MM.1S (cell line): ENCODE measurements around the gene LRRN2.
"Not testable (repeated sequence)": the region's sequence is repeated elsewhere in the genome, so short reads cannot be mapped to it uniquely, and the experiment has no call there.

ENCODE experiments used
- DNase-seq: peaks from one replicate; pipeline ENCODE4 v3.0.0-alpha.2; 2015
- H2AFZ ChIP-seq: fragments of 300-600 bp; sonication (generic); 2 replicates; pipeline ENCODE4 v1.6.0; 2016; ENCODE audit warnings: antibody characterized with exemption, low read length
- H3F3A ChIP-seq: fragments of 300-600 bp; sonication (generic); 2 replicates; pipeline ENCODE4 v1.6.1; 2016; ENCODE audit warnings: mild to moderate bottlenecking, antibody characterized with exemption, low read length, moderate library complexity, mixed read lengths; ENCODE audit not compliant: insufficient read depth
- H3K27ac ChIP-seq: fragments of 300-600 bp; sonication (generic); 2 replicates; pipeline ENCODE4 v1.5.1; 2016; ENCODE audit warnings: mild to moderate bottlenecking, low read length
- H3K27me3 ChIP-seq: fragments of 300-600 bp; sonication (generic); replicated peaks from 2 replicates; pipeline ENCODE4 v1.6.0; 2016; ENCODE audit warnings: low read length; ENCODE audit not compliant: insufficient read depth
- H3K36me3 ChIP-seq: fragments of 300-600 bp; sonication (generic); replicated peaks from 2 replicates; pipeline ENCODE4 v1.6.1; 2016; ENCODE audit warnings: mild to moderate bottlenecking, low read length, mixed read lengths; ENCODE audit not compliant: insufficient read depth
- H3K4me1 ChIP-seq: fragments of 300-600 bp; sonication (generic); 2 replicates; pipeline ENCODE4 v1.6.1; 2016; ENCODE audit warnings: low read length, mixed read lengths
- H3K4me2 ChIP-seq: fragments of 300-600 bp; sonication (generic); 2 replicates; pipeline ENCODE4 v1.6.0; 2016; ENCODE audit warnings: low read depth, low read length
- H3K4me3 ChIP-seq: fragments of 300-600 bp; sonication (generic); 2 replicates; pipeline ENCODE4 v1.5.1; 2016; ENCODE audit warnings: low read length, mixed read lengths
- H3K79me2 ChIP-seq: fragments of 300-600 bp; sonication (generic); 2 replicates; pipeline ENCODE4 v1.6.1; 2016; ENCODE audit warnings: mixed run types, low read length, mixed read lengths
- H3K9ac ChIP-seq: fragments of 300-600 bp; sonication (generic); 2 replicates; pipeline ENCODE4 v1.6.1; 2016; ENCODE audit warnings: low read length, mixed read lengths
- H3K9me2 ChIP-seq: fragments of 300-600 bp; sonication (generic); replicated peaks from 2 replicates; pipeline ENCODE4 v1.6.1; 2016; ENCODE audit warnings: mild to moderate bottlenecking, low read length, mixed read lengths; ENCODE audit not compliant: insufficient read depth
- H3K9me3 ChIP-seq: fragments of 300-600 bp; sonication (generic); replicated peaks from 2 replicates; pipeline ENCODE4 v1.6.1; 2016; ENCODE audit warnings: mild to moderate bottlenecking, low read length, mixed read lengths; ENCODE audit not compliant: insufficient read depth
- H4K20me1 ChIP-seq: fragments of 300-600 bp; sonication (generic); 2 replicates; pipeline ENCODE4 v1.6.1; 2016; ENCODE audit warnings: mild to moderate bottlenecking, low read length, moderate library complexity, mixed read lengths; ENCODE audit not compliant: insufficient read depth
- EZH2 ChIP-seq: fragments of 300-600 bp; sonication (generic); optimal IDR thresholded peaks from 2 replicates; pipeline ENCODE3; 2017; ENCODE audit warnings: low read depth, mild to moderate bottlenecking, antibody characterized with exemption, low read length, mixed read lengths
- EZH2phosphoT487 ChIP-seq: fragments of 300-600 bp; sonication (generic); IDR thresholded peaks from 2 replicates; pipeline ENCODE4 v1.6.1; 2018; ENCODE audit warnings: antibody characterized with exemption, low read length
- TF ChIP-seq, protein P1 (sequence below): fragments of 300-600 bp; sonication (generic); IDR thresholded peaks from 2 replicates; pipeline ENCODE4 v1.5.1; 2016; ENCODE audit warnings: antibody characterized with exemption, low read length, mixed read lengths

Gene LRRN2

DNA sequence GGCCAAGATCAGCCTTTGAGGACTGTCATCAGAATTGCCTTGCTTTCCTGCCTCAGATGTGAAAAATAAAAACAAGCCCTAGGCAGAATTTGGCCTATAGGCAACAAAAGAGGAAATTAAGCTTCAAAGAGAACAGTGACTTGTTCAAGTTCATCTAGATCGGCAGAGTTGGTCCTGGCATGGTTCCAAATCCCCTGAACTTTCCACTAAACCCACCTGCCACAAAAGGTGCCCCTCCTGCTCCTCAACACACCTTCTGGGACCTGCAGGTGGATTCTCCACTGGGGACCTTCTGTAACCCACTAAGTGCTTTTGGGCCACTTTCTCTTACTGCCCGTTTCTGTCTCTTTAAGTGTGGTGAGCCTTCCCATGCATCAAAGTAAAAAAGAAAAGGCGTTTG is 42.5 kb upstream of the LRRN2 start:
- H3K9me2 ChIP-seq = no peaks in the 10 kb centered on the region
- no peaks in the 10 kb centered on the region for H3K27me3 ChIP-seq
- H3K36me3 ChIP-seq = no peaks in the 10 kb centered on the region
- H3K27ac ChIP-seq = no peak overlapping the region
- no peaks in the 10 kb centered on the region for H3K4me1 ChIP-seq
- no peak overlapping the region for H3K4me3 ChIP-seq
- no peaks in the 10 kb centered on the region for H3F3A ChIP-seq
- no peak overlapping the region for H2AFZ ChIP-seq
- TF ChIP-seq EZH2phosphoT487 = no peak
- TF ChIP-seq, protein P1, sequence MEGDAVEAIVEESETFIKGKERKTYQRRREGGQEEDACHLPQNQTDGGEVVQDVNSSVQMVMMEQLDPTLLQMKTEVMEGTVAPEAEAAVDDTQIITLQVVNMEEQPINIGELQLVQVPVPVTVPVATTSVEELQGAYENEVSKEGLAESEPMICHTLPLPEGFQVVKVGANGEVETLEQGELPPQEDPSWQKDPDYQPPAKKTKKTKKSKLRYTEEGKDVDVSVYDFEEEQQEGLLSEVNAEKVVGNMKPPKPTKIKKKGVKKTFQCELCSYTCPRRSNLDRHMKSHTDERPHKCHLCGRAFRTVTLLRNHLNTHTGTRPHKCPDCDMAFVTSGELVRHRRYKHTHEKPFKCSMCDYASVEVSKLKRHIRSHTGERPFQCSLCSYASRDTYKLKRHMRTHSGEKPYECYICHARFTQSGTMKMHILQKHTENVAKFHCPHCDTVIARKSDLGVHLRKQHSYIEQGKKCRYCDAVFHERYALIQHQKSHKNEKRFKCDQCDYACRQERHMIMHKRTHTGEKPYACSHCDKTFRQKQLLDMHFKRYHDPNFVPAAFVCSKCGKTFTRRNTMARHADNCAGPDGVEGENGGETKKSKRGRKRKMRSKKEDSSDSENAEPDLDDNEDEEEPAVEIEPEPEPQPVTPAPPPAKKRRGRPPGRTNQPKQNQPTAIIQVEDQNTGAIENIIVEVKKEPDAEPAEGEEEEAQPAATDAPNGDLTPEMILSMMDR = no peak
- no peak for TF ChIP-seq EZH2
- no peaks in the 10 kb centered on the region for H3K79me2 ChIP-seq
- no peaks in the 10 kb centered on the region for H3K9me3 ChIP-seq
- H4K20me1 ChIP-seq = no peaks in the 10 kb centered on the region
- DNase-seq = no peak
- H3K9ac ChIP-seq = no peak overlapping the region
- H3K4me2 ChIP-seq = no peak overlapping the region

DNA sequence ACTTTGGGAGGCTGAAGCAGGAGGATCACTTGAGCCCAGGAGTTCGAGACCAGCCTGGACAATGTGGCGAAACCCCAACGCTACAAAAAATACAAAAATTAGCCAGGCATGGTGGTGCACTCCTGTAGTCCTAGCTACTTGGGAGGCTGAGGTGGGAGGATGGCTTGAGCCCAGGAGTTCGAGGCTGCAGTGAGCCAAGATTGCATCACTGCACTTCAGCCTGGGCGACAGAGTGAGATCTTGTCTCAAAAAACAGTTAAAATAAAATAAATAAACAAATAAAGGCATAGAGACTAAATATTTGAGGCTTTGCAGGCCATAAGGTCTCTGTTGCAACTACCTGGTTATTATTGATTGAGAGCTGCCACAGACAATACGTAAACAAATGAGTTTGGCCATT is 41.9 kb upstream of the LRRN2 start:
- H3K9me3 ChIP-seq, H3K9ac ChIP-seq, H3K4me2 ChIP-seq, H3K36me3 ChIP-seq, H3K4me3 ChIP-seq, H3K4me1 ChIP-seq, H3K79me2 ChIP-seq, DNase-seq, H3F3A ChIP-seq, H3K27ac ChIP-seq, H2AFZ ChIP-seq, H3K9me2 ChIP-seq, H4K20me1 ChIP-seq, H3K27me3 ChIP-seq: not testable (repeated sequence)

DNA sequence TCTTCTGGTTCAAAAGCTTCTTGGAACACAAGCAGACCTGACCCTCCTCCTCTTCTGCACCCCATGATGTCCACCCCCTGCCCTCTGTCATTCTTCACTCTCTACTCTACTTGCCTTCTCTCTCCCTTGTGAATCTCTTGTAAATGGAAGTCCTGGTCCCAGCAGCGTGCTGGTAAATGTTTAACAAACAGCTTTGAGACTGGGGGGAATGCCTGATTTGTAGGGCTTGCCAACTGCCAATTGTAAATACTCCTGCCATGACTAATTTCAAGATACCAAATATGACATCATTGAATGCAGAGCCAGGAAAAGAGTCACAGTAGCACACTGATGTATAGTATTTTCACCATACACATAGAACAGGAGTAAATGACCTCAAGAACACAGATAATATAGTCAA is 40.9 kb upstream of the LRRN2 start:
- TF ChIP-seq EZH2phosphoT487 (no peak), EZH2 (no peak)
- TF ChIP-seq, protein P1 = no peak
- DNase-seq = no peak

DNA sequence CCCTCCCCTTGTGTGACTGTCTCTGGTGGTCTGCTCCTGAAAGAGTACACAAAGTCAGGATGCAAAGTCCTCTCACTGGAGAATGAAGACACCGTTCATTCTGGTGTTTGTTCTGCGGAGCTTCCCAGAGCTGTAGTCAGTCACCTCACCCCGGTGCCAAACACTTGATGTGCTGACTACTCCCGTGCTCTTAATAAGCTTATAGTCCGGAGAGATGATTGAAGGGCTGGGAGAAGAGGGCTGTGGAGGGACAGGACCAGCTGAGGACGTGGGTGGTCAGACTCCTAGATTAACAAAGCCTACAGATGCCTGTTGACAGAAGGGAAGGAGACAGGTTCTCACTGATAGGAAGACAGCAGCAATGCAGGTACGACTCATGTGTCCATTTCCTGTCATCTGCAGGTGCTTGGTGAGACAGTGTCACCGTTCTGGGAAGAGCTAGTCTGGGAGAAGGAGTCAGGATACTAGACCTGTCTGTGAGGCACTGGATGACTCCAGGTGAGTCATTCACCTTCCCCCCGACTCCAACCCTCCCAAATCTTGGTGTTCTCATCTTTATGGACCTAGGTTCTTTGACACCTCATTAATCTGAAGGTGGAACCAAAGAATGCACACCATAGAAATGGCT is 40.4 kb upstream of the LRRN2 start:
- no peaks in the 10 kb centered on the region for H4K20me1 ChIP-seq
- H3K36me3 ChIP-seq = no peaks in the 10 kb centered on the region
- no peaks in the 10 kb centered on the region for H3K4me1 ChIP-seq
- H3K9ac ChIP-seq = no peak overlapping the region
- H3K27ac ChIP-seq = no peak overlapping the region
- H3K4me3 ChIP-seq = no peak overlapping the region
- H3F3A ChIP-seq = no peaks in the 10 kb centered on the region
- no peaks in the 10 kb centered on the region for H3K9me2 ChIP-seq
- H2AFZ ChIP-seq = no peak overlapping the region
- no peak for DNase-seq
- H3K79me2 ChIP-seq = no peaks in the 10 kb centered on the region
- no peak overlapping the region for H3K4me2 ChIP-seq
- H3K9me3 ChIP-seq = no peaks in the 10 kb centered on the region
- TF ChIP-seq EZH2phosphoT487 = no peak
- no peak for TF ChIP-seq EZH2
- TF ChIP-seq, protein P1 = no peak
- H3K27me3 ChIP-seq = no peaks in the 10 kb centered on the region

More for the DNA sequence above, 40.9 kb upstream of the LRRN2 start:
- no peaks in the 10 kb centered on the region for H3F3A ChIP-seq
- H4K20me1 ChIP-seq = no peaks in the 10 kb centered on the region
- no peaks in the 10 kb centered on the region for H3K27me3 ChIP-seq
- H3K9me3 ChIP-seq = no peaks in the 10 kb centered on the region
- H3K4me2 ChIP-seq = no peak overlapping the region
- no peaks in the 10 kb centered on the region for H3K79me2 ChIP-seq
- H2AFZ ChIP-seq = no peak overlapping the region
- H3K9me2 ChIP-seq = no peaks in the 10 kb centered on the region
- no peaks in the 10 kb centered on the region for H3K36me3 ChIP-seq
- H3K4me3 ChIP-seq = no peak overlapping the region
- H3K4me1 ChIP-seq = no peaks in the 10 kb centered on the region
- no peak overlapping the region for H3K9ac ChIP-seq
- H3K27ac ChIP-seq = no peak overlapping the region
